ENCODE data around the gene OSBP2.
"Not testable (repeated sequence)": the region's sequence is repeated elsewhere in the genome, so short reads cannot be mapped to it uniquely, and the experiment has no call there.

The OSBP2 gene

GRCh38 chr22:30674482-30674881 is 20.2 kb upstream of the OSBP2 start:
- TF ChIP-seq, protein P1, sequence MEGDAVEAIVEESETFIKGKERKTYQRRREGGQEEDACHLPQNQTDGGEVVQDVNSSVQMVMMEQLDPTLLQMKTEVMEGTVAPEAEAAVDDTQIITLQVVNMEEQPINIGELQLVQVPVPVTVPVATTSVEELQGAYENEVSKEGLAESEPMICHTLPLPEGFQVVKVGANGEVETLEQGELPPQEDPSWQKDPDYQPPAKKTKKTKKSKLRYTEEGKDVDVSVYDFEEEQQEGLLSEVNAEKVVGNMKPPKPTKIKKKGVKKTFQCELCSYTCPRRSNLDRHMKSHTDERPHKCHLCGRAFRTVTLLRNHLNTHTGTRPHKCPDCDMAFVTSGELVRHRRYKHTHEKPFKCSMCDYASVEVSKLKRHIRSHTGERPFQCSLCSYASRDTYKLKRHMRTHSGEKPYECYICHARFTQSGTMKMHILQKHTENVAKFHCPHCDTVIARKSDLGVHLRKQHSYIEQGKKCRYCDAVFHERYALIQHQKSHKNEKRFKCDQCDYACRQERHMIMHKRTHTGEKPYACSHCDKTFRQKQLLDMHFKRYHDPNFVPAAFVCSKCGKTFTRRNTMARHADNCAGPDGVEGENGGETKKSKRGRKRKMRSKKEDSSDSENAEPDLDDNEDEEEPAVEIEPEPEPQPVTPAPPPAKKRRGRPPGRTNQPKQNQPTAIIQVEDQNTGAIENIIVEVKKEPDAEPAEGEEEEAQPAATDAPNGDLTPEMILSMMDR (IDR thresholded peaks at IDR 0.05; ENCODE audit: low read depth, low read length), result no peak
- in situ Hi-C loops (cut with HindIII; ENCODE audit: low sequenced_read_pairs), result no loop called here
- DNase-seq (ENCODE audit: low read depth, low spot score), result no peak
- no peak overlapping the region for H3K4me3 ChIP-seq (ENCODE audit: low read depth, low read length)

DNA sequence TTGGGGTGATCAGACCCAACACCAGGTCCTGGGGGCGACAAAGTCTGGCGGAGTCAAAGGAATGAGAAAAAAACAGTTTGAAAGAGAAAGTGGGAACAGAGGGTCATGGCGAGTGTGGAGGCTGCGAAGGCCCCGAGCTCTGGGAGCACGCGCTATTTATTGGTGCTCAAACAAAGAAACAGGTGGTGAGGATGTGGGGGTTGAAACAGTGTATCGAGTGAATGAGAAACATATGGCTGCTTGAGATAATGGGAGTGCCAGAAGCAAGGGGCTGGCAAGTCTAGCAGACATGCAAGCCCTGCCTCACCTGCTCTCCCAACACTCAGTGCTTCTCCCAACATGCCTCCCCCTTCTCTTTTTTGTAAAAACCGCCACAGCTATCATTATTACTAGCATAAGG is 19.2 kb upstream of the OSBP2 start:
- TF ChIP-seq, protein P1 (IDR thresholded peaks at IDR 0.05; ENCODE audit: low read depth, low read length), result no peak
- no peak for DNase-seq (ENCODE audit: low read depth, low spot score)
- H3K4me3 ChIP-seq (ENCODE audit: low read depth, low read length), result no peak overlapping the region
- in situ Hi-C loops (cut with HindIII; ENCODE audit: low sequenced_read_pairs), result no loop called here

GRCh38 chr22:30676565-30676964 is 18.1 kb upstream of the OSBP2 start:
- H3K4me3 ChIP-seq (ENCODE audit: low read depth, low read length); DNase-seq (ENCODE audit: low read depth, low spot score); in situ Hi-C loops (cut with HindIII; ENCODE audit: low sequenced_read_pairs): not testable (repeated sequence)

DNA sequence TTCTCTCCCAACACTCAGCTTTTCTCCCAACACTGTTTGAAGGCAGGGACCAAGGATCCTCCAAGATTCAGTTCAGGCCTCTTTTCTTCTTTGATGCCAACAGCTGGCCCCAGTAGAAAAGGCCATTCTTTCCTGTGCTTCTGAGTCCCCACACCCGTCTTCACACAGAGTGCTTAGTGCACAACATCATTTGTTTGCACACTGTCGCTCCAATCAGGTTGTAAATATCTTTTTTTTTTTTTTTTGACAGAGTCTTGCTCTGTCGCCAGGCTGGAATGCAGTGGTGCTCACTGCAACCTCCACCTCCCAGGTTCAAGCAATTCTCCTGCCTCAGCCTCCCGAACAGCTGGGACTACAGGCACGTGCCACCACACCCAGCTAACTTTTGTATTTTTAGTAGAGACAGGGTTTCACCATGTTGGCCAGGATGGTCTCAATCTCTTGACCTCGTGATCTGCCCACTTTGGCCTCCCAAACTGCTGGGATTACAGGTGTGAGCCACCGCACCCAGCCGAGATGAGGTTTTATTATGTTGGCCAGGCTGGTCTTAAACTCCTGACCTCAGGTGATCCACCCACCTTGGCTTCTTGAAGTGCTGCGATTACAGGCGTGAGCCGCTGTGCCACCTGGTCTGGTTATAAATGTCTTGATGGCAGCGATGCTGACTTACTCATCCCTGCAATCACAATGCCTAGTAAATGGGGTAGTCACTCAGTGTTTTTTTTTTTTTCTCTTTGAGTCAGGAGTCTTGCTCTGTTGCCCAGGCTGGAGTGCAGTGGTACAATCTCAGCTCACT is 14.6 kb upstream of the OSBP2 start:
- DNase-seq (ENCODE audit: low read depth, low spot score); H3K4me3 ChIP-seq (ENCODE audit: low read depth, low read length); in situ Hi-C loops (cut with HindIII; ENCODE audit: low sequenced_read_pairs): not testable (repeated sequence)

- no peak for DNase-seq (ENCODE audit: low read depth, low spot score)
- no peak overlapping the region for H3K4me3 ChIP-seq (ENCODE audit: low read depth, low read length)
- TF ChIP-seq, protein P1 (IDR thresholded peaks at IDR 0.05; ENCODE audit: low read depth, low read length), result no peak
- in situ Hi-C loops (cut with HindIII; ENCODE audit: low sequenced_read_pairs), result no loop called here
These were observed 13.5 kb upstream of the OSBP2 start for GRCh38 chr22:30680991-30681770.

DNA sequence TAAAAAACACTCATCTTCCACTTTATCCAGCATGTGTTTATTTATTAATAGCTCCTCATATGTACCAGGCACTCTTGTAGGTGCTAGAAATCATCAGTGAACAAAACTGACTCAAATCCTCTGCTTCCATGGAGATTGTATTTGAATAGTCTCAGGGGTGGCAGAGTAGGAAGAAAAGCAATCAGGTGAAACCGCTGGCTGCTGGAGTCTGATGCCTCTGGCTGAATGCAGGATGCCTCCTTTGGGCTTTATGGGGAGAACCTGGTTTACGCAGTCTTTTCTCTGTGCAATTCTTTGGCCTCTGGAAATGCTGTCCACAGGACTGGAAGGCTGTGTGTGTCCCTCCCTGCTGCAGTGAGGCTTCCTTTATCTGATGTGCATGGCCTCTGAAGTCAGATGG is 12.8 kb upstream of the OSBP2 start:
- H3K4me3 ChIP-seq (ENCODE audit: low read depth, low read length), result no peak overlapping the region
- DNase-seq (ENCODE audit: low read depth, low spot score), result no peak
- in situ Hi-C loops (cut with HindIII; ENCODE audit: low sequenced_read_pairs), result no loop called here
- TF ChIP-seq, protein P1 (IDR thresholded peaks at IDR 0.05; ENCODE audit: low read depth, low read length), result no peak

DNA sequence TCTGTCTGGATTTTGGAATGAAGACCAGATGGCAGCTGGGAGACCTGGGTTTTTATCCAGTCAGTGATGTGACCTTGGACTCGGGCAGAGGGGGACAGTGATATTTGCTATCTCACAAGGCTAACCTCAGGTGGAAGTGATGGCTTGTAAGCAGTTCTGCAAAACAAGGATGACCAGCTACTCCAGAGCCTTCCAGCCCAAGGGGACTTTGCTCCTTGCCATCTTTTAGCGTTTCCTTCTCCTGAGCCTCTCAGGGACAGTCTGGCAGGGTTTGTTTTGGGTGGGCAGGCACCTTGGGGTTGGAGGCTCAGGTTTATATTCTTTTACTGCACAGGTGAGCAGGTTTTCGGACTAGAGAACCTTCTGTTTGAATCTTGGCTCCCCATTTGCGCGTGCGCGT is 9.5 kb upstream of the OSBP2 start:
- DNase-seq (ENCODE audit: low read depth, low spot score), result no peak
- TF ChIP-seq, protein P1 (IDR thresholded peaks at IDR 0.05; ENCODE audit: low read depth, low read length), result no peak
- in situ Hi-C loops (cut with HindIII; ENCODE audit: low sequenced_read_pairs), result no loop called here
- H3K4me3 ChIP-seq (ENCODE audit: low read depth, low read length), result no peak overlapping the region
